ENCODE measurements around the gene TTC36.
"Not testable (repeated sequence)": the region's sequence is repeated elsewhere in the genome, so short reads cannot be mapped to it uniquely, and the experiment has no call there.

TTC36 gene

GRCh38 chr11:118537409-118537980 lies 10.2 kb downstream of the TTC36 start:
- no peak for DNase-seq (ENCODE audit: low spot score in 2 of 2)
- no peaks in the 10 kb centered on the region for H3K4me1 Mint-ChIP-seq
- H3K4me3 Mint-ChIP-seq, result no peak overlapping the region
- no peak for ATAC-seq (ENCODE audit: low read depth)
- H3K27ac Mint-ChIP-seq, result no peak overlapping the region
- no peaks in the 10 kb centered on the region for H3K9me3 Mint-ChIP-seq
- no peaks in the 10 kb centered on the region for H3K27me3 Mint-ChIP-seq
- H3K36me3 Mint-ChIP-seq, result peaks cover 6% of the 10 kb centered on the region

GRCh38 chr11:118544010-118544646 lies 16.9 kb downstream of the TTC36 start:
- DNase-seq (ENCODE audit: low spot score in 2 of 2), result no peak
- Mint-ChIP-seq H3K27me3 (no peaks in the 10 kb centered on the region), H3K27ac (no peak overlapping the region), H3K4me1 (no peaks in the 10 kb centered on the region), H3K36me3 (peaks cover 14% of the 10 kb centered on the region), H3K9me3 (no peaks in the 10 kb centered on the region), H3K4me3 (no peak overlapping the region)
- no peak for ATAC-seq (ENCODE audit: low read depth)

- Mint-ChIP-seq H3K36me3 (peaks cover 14% of the 10 kb centered on the region), H3K4me3 (no peak overlapping the region), H3K27me3 (no peaks in the 10 kb centered on the region), H3K27ac (no peak overlapping the region), H3K4me1 (no peaks in the 10 kb centered on the region), H3K9me3 (no peaks in the 10 kb centered on the region)
- DNase-seq (ENCODE audit: low spot score in 2 of 2) (no peak), ATAC-seq (ENCODE audit: low read depth) (no peak)
These were observed 17.4 kb downstream of the TTC36 start for GRCh38 chr11:118544647-118545010.

GRCh38 chr11:118545533-118545932 lies 18.3 kb downstream of the TTC36 start:
- Mint-ChIP-seq H3K27me3 (no peaks in the 10 kb centered on the region), H3K4me1 (no peaks in the 10 kb centered on the region), H3K9me3 (no peaks in the 10 kb centered on the region), H3K4me3 (no peak overlapping the region), H3K27ac (no peak overlapping the region), H3K36me3 (peaks cover 12% of the 10 kb centered on the region)
- no peak for DNase-seq (ENCODE audit: low spot score in 2 of 2)
- ATAC-seq (ENCODE audit: low read depth), result no peak

- no peak overlapping the region for H3K4me3 Mint-ChIP-seq
- H3K27me3 Mint-ChIP-seq, result no peaks in the 10 kb centered on the region
- ATAC-seq (ENCODE audit: low read depth), result no peak
- no peak overlapping the region for H3K27ac Mint-ChIP-seq
- no peaks in the 10 kb centered on the region for H3K9me3 Mint-ChIP-seq
- DNase-seq (ENCODE audit: low spot score in 2 of 2), result no peak
- peaks cover 12% of the 10 kb centered on the region for H3K36me3 Mint-ChIP-seq
- no peaks in the 10 kb centered on the region for H3K4me1 Mint-ChIP-seq
These were observed 19.9 kb downstream of the TTC36 start for GRCh38 chr11:118547132-118547531.

- ATAC-seq (ENCODE audit: low read depth), result no peak
- Mint-ChIP-seq H3K9me3 (no peaks in the 10 kb centered on the region), H3K36me3 (peaks cover 21% of the 10 kb centered on the region), H3K4me1 (no peaks in the 10 kb centered on the region), H3K27ac (no peak overlapping the region), H3K4me3 (no peak overlapping the region), H3K27me3 (no peaks in the 10 kb centered on the region)
- DNase-seq (ENCODE audit: low spot score in 2 of 2), result no peak
These were observed 25.1 kb downstream of the TTC36 start for GRCh38 chr11:118552341-118552740.

- Mint-ChIP-seq H3K36me3 (peaks cover 15% of the 10 kb centered on the region), H3K4me1 (peaks cover 11% of the 10 kb centered on the region), H3K9me3 (no peaks in the 10 kb centered on the region), H3K4me3 (no peak overlapping the region), H3K27me3 (no peaks in the 10 kb centered on the region), H3K27ac (no peak overlapping the region)
- ATAC-seq (ENCODE audit: low read depth), result no peak
- DNase-seq (ENCODE audit: low spot score in 2 of 2), result no peak
These were observed 33.5 kb downstream of the TTC36 start for GRCh38 chr11:118560806-118561205.

- Mint-ChIP-seq H3K27ac (peak overlapping the region; percentile 94), H3K4me1 (peaks cover 16% of the 10 kb centered on the region), H3K9me3 (no peaks in the 10 kb centered on the region), H3K36me3 (peaks cover 7% of the 10 kb centered on the region), H3K4me3 (peak overlapping the region; percentile 77), H3K27me3 (no peaks in the 10 kb centered on the region)
- ATAC-seq (ENCODE audit: low read depth) (no peak), DNase-seq (ENCODE audit: low spot score in 2 of 2) (no peak)
These were observed 37.8 kb downstream of the TTC36 start for GRCh38 chr11:118565051-118565450.

- no peak overlapping the region for H3K4me3 Mint-ChIP-seq
These were observed 42.4 kb downstream of the TTC36 start for GRCh38 chr11:118569670-118570069.

GRCh38 chr11:118570787-118571186 lies 43.5 kb downstream of the TTC36 start:
- peaks cover 23% of the 10 kb centered on the region for H3K4me1 Mint-ChIP-seq

More at GRCh38 chr11:118569670-118570069, 42.4 kb downstream of the TTC36 start:
- ATAC-seq (ENCODE audit: low read depth) (no peak), DNase-seq (ENCODE audit: low spot score in 2 of 2) (no peak)
- H3K9me3 Mint-ChIP-seq, result no peaks in the 10 kb centered on the region
- H3K27ac Mint-ChIP-seq, result no peak overlapping the region
- H3K27me3 Mint-ChIP-seq, result no peaks in the 10 kb centered on the region
- H3K4me1 Mint-ChIP-seq, result peaks cover 29% of the 10 kb centered on the region
- no peaks in the 10 kb centered on the region for H3K36me3 Mint-ChIP-seq

GRCh38 chr11:118571701-118572060 lies 44.4 kb downstream of the TTC36 start:
- peaks cover 23% of the 10 kb centered on the region for H3K4me1 Mint-ChIP-seq
- DNase-seq (ENCODE audit: low spot score in 2 of 2), result peak; percentile 2 to 31

More at GRCh38 chr11:118570787-118571186, 43.5 kb downstream of the TTC36 start:
- DNase-seq (ENCODE audit: low spot score in 2 of 2), result no peak
- no peaks in the 10 kb centered on the region for H3K36me3 Mint-ChIP-seq
- H3K4me3 Mint-ChIP-seq, result no peak overlapping the region
- H3K27ac Mint-ChIP-seq, result peak overlapping the region; percentile 93
- no peaks in the 10 kb centered on the region for H3K9me3 Mint-ChIP-seq
- ATAC-seq (ENCODE audit: low read depth), result no peak
- H3K27me3 Mint-ChIP-seq, result no peaks in the 10 kb centered on the region

GRCh38 chr11:118572061-118572980 lies 45.0 kb downstream of the TTC36 start, which contains the start of gene ARCN1:
Gene ARCN1 (plus strand): TSS chr11:118572409. CDS start chr11:118572548, 139 bp downstream.
- peaks cover 24% of the 10 kb centered on the region for H3K4me1 Mint-ChIP-seq

More at GRCh38 chr11:118571701-118572060, 44.4 kb downstream of the TTC36 start:
- not testable (repeated sequence) for ATAC-seq (ENCODE audit: low read depth); H3K9me3 Mint-ChIP-seq; H3K27me3 Mint-ChIP-seq; H3K36me3 Mint-ChIP-seq
- Mint-ChIP-seq H3K27ac (peak overlapping the region; percentile 93), H3K4me3 (peak overlapping the region; percentile 91)

GRCh38 chr11:118572981-118573550 lies 45.8 kb downstream of the TTC36 start:
- no peaks in the 10 kb centered on the region for H3K27me3 Mint-ChIP-seq
- peak in 1 of 2 donors; percentile 3 for DNase-seq (ENCODE audit: low spot score in 2 of 2)
- H3K36me3 Mint-ChIP-seq, result peaks cover 6% of the 10 kb centered on the region
- no peaks in the 10 kb centered on the region for H3K9me3 Mint-ChIP-seq
- H3K27ac Mint-ChIP-seq, result peak overlapping the region; percentile 93
- peak; percentile 13 for ATAC-seq (ENCODE audit: low read depth)
- peak overlapping the region; percentile 91 for H3K4me3 Mint-ChIP-seq
- peaks cover 27% of the 10 kb centered on the region for H3K4me1 Mint-ChIP-seq

More at GRCh38 chr11:118572061-118572980, 45.0 kb downstream of the TTC36 start, which contains the start of gene ARCN1:
- H3K9me3 Mint-ChIP-seq, result no peaks in the 10 kb centered on the region
- peak within 1 kb of the TSS; percentile 93 for H3K27ac Mint-ChIP-seq
- no peaks in the 10 kb centered on the region for H3K27me3 Mint-ChIP-seq
- DNase-seq (ENCODE audit: low spot score in 2 of 2) (peak; percentile 68), ATAC-seq (ENCODE audit: low read depth) (peak; percentile 87)
- peaks cover 3% of the 10 kb centered on the region for H3K36me3 Mint-ChIP-seq
- peak within 1 kb of the TSS; percentile 91 for H3K4me3 Mint-ChIP-seq

GRCh38 chr11:118574636-118575035 lies 47.4 kb downstream of the TTC36 start:
- Mint-ChIP-seq H3K4me3 (peak overlapping the region; percentile 3), H3K27ac (no peak overlapping the region), H3K27me3 (no peaks in the 10 kb centered on the region), H3K4me1 (peaks cover 27% of the 10 kb centered on the region), H3K9me3 (no peaks in the 10 kb centered on the region), H3K36me3 (peaks cover 6% of the 10 kb centered on the region)
- DNase-seq (ENCODE audit: low spot score in 2 of 2), result no peak
- ATAC-seq (ENCODE audit: low read depth), result no peak

All from memory B cell (primary cell).